Gastroesophageal sphincter (tissue), 3 donors: ENCODE results near the gene TMEM175.
A peak's percentile ranks its signal among the peaks of the same experiment; 100 is the strongest.

Experiments used
- EP300 ChIP-seq: sonication (generic); formaldehyde crosslinking; IDR thresholded peaks from one replicate; pipeline ENCODE4 v1.6.1; 2017; ENCODE audit warnings: antibody characterized with exemption, mild to moderate bottlenecking
- POLR2A ChIP-seq, 2 donors: fragments of 450-650 bp; IDR thresholded peaks; one replicate each; pipeline ENCODE4 v1.6.1; 2017; ENCODE audit warnings: antibody characterized with exemption in 2 of 2, mild to moderate bottlenecking in 2 of 2, moderate library complexity in 1 of 2
- TF ChIP-seq, protein P1 (sequence below), 4 experiments: fragments of 200-600 bp in 2 of 4; fragments of 450-650 bp in 2 of 4; sonication (generic) in 1 of 4; IDR thresholded peaks; one replicate each; pipeline ENCODE4 v1.5.1; 2017 to 2019; ENCODE audit warnings: antibody characterized with exemption in 4 of 4, mild to moderate bottlenecking in 2 of 4, moderate library complexity in 2 of 4

DNA sequence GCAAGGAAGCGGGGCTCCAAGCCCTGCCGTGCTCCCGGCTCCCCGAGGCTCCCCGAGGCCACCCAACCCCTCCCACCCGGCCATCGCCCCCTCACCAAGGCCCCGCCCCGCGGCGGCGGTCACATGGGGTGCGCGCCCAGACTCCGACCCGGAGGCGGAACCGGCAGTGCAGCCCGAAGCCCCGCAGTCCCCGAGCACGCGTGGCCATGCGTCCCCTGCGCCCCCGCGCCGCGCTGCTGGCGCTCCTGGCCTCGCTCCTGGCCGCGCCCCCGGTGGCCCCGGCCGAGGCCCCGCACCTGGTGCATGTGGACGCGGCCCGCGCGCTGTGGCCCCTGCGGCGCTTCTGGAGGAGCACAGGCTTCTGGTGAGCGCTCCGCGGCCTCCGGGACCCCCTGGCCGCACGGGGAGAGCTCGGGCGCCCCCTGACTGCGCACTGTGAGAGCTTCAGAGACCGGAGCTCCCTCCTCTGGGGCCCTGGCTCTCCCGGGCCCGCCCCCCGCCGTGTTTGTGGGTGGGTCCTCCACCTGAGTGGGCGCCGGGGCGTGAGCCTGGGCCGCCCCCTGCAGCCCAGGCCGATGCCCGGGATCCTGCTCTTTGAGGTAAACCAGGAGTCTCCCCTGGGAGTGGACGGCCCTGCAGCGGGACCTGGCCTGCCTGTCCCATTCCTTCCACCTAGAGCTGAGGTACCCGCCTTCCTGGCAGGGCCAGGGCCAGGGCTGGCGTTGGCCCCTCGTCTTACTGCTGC, 54.8 kb downstream of the TMEM175 start, which contains the start of gene IDUA:
- TF ChIP-seq EP300 (no peak), POLR2A (IDR thresholded peaks at IDR 0.05) (peak in 1 of 2 donors; percentile 36)
- TF ChIP-seq, protein P1, sequence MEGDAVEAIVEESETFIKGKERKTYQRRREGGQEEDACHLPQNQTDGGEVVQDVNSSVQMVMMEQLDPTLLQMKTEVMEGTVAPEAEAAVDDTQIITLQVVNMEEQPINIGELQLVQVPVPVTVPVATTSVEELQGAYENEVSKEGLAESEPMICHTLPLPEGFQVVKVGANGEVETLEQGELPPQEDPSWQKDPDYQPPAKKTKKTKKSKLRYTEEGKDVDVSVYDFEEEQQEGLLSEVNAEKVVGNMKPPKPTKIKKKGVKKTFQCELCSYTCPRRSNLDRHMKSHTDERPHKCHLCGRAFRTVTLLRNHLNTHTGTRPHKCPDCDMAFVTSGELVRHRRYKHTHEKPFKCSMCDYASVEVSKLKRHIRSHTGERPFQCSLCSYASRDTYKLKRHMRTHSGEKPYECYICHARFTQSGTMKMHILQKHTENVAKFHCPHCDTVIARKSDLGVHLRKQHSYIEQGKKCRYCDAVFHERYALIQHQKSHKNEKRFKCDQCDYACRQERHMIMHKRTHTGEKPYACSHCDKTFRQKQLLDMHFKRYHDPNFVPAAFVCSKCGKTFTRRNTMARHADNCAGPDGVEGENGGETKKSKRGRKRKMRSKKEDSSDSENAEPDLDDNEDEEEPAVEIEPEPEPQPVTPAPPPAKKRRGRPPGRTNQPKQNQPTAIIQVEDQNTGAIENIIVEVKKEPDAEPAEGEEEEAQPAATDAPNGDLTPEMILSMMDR (IDR thresholded peaks at IDR 0.05): peak in 3 of 4 experiments; percentile 29 to 63 (median 34)
